ENCODE data around the gene DEPDC1B.

DEPDC1B gene

GRCh38 chr5:60724126-60724525, 24.2 kb upstream of the DEPDC1B start:
- TF ChIP-seq CTCF (IDR thresholded peaks at IDR 0.05), result no peak

DNA sequence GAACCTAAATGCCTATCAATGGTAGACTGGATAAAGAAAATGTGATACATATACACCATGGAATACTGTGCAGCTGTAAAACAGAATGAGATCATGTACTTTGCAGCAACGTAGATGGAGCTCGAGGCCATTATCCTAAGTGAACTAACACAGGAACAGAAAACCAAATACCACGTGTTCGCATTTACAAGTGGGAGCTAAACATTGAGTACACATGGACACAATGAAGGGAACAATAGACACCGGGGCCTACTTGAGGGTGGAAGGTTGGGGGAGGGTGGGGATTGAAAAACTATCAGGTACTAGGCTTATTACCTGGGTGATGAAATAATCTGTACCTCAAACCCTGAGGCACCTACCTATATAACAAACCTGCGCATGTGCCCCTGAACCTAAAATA, 22.4 kb upstream of the DEPDC1B start:
- no peak for TF ChIP-seq CTCF (IDR thresholded peaks at IDR 0.05)

DNA sequence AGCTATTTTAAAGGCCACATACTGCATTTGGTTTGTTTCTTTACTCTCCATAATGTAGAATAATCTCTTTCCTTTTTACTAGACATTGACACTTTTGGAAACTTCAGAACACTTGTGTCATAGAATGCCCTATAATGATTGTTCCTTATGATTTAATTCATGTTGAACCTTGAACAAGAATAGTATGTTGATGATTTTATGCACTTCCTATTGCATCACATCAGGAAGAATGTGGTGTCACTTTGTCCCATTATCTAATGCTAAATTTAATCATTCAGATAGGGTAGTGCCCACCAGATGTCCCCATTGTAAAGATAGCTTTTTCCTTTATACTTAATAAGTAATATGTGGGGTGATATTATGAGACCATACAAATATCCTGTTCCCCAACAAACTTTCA, 19.4 kb upstream of the DEPDC1B start:
- no peak for TF ChIP-seq CTCF (IDR thresholded peaks at IDR 0.05)

DNA sequence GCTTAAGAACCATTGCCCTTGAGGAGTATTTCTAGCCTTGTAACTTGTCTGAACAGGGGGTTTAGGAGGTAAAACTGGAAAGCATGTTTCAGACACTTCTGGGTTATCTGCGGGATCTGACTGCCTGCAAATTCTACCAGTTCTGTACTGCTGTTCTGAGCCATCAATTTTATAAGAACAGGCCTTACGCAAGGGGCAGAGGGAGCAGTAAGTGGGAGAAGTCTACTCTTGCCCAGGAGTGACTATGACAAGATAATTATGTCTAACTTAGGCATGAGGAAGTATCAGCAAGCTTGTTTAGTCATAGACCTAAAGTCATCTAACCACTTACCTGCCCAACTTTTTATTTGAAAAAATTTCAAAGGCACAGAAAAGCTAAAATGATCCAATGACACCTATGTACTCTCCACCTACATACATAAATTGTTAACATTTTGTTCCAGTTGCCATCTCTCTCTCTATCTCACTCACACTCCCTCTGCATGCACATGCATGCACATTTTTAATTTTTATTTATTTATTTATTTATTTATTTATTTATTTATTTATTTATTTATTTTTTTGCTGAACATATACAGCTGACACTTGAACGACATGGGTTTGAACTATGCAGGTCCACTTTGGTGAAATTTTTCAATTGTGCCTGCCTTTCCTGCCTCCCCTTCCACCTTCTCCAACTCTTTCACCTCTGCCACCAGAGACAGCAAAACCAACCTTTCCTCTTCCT, 18.4 kb upstream of the DEPDC1B start:
- TF ChIP-seq CTCF (IDR thresholded peaks at IDR 0.05), result no peak

- no peak for TF ChIP-seq CTCF (IDR thresholded peaks at IDR 0.05)
These were observed 13.0 kb upstream of the DEPDC1B start for GRCh38 chr5:60712950-60713349.

DNA sequence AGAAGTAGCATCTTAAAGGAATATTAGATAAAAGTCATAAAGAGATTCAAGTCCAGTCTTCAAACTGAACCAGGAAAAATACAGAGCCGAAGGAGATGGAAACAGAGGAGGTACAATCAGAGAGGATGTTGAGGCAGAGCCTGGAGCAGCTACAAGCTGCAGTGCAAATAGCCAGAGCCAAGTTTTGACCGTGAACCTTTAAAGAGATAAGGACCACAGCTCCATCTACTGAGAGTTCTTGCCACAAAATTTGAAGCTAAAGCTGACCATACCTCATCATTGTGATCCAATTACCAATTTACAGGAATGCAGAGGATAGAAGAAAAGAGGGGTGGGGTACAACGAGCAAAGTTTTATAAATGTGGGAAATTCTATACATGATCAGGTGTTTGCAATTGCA, 10.4 kb upstream of the DEPDC1B start:
- TF ChIP-seq CTCF (IDR thresholded peaks at IDR 0.05), result no peak

DNA sequence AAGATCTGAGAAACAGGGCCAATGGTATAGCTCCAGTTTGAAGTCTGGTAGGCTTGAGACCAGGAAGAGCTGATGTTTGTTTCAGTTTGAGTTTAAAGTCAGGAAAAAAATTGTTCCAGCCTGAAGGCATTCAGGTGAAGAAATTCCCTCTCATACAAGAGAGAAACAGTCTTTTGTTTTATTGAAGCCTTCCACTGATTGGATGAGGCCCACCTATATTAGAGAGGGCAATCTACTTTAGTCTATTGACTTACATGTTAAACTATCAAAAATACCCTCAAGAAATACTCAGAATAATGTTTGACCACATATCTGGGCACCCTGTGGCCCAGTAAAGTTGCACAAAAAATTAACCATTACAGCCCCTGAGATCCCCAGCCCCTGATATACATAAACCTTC, 5.2 kb upstream of the DEPDC1B start:
- no peak for TF ChIP-seq CTCF (IDR thresholded peaks at IDR 0.05)

DNA sequence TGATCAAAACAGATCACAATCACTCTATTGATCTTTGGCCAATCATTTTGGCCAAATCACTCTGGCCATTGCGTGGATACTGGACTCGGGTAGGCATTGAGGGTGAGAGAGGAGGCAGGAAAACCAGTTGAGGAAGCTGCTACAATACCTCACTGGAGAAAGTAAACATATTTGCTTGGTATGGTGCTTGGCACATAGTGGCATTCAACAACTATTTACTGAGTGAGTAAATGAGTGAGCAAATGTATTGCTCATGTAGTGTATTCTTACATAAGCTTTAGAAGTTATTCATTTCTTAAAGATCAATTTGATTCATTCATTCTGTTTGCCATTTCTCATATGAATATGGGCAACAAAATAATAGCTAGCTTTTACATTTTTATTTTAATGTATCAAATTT, 4.0 kb upstream of the DEPDC1B start:
- TF ChIP-seq CTCF (IDR thresholded peaks at IDR 0.05), result no peak

Measured in LNCAP (cell line).